GM21381 (cell line): ENCODE data around the gene OPCML.

ENCODE experiments used
- ATAC-seq: cut with Tn5 transposase; IDR thresholded peaks from one replicate; pipeline ENCODE4 v1.9.1; 2021; ENCODE audit warnings: mild to moderate bottlenecking, moderate library complexity; ENCODE audit not compliant: unreplicated experiment

OPCML gene

GRCh38 chr11:133504906-133505305 lies 27.4 kb downstream of the OPCML start:
- no peak for ATAC-seq

DNA sequence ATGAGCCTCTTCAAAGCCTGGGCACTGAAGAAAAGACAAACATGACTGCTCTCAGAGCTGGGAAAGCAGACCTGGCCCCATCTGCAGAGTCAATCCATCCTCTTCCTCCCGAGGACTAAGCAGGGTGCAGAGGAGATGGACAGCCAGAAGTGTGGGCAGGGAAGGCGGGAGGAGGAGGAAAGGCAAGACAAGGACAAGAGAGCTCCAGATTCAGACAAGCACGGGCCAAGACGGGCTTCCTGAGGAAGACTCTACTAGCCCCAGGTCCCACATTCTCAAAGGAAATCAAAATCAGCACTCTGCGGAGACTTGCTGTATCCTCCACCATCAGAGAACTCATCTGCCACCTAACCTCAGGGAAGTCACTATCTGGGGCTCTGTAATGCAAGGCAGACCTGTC lies 28.5 kb downstream of the OPCML start:
- no peak for ATAC-seq

GRCh38 chr11:133503236-133503635 lies 29.1 kb downstream of the OPCML start:
- ATAC-seq, result no peak

- no peak for ATAC-seq
Observed at GRCh38 chr11:133501643-133502539, 30.4 kb downstream of the OPCML start.

DNA sequence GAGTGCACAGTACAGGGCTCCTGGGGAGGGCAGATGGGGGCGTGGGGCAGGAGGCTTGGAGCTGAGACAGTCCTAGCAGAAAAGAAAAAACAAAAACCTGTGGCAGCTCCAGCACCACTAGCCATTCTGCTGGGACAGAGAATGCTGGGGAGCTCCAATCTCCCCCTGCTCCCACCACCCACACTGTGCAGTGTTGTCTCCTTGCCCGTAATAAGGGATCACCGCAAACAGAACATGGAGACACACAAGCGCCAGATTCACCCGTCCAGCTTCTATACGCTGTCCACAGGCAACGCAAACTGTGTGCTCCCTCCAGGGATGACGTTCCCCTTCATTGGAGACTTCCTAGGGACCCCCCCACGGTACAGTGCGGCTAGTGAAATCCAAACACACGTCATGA lies 31.4 kb downstream of the OPCML start:
- ATAC-seq, result no peak

- no peak for ATAC-seq
Observed at GRCh38 chr11:133500435-133500834, 31.9 kb downstream of the OPCML start.

- ATAC-seq, result no peak
Observed at GRCh38 chr11:133498969-133499368, 33.3 kb downstream of the OPCML start.

DNA sequence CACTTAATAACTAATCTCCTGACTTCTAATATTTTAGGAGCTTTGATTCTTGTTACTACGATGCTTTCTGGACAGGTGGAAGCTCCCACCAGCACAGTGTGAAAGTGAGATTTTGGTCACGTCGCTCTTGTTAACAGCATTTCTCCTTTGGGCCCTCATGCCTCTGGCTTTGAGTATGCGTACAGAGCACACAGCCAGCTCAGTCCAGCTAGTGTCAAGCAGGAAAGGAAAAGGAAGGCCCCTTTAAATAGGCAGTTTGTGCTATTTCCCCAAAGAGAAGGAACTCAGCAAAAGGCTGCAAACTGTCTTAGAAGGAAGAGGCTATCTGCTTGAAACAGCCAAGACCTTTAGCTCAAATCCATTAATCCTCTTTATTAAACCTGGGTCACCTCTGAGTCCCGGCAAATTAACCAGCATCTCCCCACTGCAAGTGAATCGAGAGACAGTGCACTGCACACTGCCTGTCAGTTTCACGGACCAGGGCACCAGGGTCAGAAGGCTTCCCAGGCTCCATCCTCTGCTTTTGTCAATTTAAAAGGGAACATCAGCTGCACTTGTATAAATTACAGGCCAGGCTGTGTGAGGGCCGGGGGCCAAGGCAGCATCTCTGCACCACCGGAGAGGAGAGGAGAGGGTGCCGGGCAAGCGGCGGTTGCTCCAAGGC lies 34.7 kb downstream of the OPCML start:
- no peak for ATAC-seq

DNA sequence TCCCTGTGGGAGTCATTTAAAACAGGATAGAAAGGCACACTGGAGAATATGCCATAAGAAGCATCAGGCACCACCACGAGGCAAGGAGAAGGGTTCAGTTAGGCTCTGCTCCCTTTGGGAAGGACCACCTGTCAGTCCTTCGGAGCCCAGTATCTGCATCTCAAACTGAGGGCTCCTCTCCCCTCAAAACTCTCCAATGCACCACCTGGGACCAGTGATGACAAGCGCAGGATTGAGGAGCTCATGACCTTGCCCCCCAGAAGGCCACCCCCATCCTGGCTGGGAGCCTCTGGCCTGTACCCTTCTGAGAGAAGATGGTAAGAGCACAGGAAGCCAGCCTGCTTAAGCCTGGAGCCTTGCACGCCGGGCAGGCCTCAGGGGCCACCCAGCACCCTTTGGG lies 39.4 kb downstream of the OPCML start:
- no peak for ATAC-seq

DNA sequence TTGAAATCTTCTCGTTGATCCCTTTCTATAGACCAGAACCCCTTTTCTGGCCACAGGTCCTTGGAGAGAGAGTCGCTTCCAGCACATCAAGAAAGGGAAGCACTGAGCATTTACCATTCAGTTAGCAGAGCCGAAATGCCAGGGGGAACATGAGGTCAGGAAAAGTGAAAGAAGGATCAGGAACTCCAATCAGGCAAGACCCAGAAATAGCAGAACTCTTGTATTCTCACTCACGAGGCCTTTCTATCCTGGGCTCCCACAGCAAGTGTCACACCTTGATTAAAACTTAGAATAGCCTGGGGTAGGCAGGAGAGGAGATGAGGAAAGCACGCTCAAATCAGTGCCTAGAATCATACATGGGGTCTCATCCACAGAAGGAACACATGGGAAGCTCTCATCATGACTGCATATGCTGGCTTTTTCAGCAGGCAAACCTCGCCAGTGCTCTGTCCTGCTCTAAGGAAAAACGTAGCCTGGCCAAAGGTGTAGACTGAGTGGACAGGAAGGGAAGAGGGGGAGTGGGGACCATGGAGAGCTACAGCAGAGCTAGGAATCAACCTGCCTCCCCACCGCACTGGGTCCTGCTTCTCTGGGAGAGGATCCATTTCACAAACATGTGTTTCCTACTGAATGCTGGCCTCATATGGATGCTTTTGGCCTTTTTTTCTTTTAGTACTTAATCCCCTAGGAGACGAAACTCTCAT lies 40.5 kb downstream of the OPCML start:
- no peak for ATAC-seq

- ATAC-seq, result no peak
Observed at GRCh38 chr11:133480722-133481121, 51.6 kb downstream of the OPCML start.

DNA sequence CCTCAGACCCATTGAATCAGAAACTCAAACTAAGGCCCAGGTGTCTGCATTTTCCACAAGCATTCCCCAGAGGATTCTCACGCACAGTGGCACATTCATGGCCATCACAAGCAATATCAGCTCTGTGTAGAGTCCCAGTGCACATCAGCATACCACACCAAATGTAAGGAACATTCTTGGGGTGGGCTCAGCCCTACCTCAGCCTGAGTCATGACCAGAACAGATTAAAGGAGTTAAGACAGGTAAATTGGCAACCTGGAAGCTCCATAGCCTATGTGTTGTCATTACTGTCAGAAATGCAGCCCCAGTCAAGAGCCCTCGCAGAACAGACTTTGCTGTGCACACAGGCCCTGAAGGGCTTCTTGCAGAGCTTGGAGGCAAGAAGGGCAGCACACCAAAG lies 53.1 kb downstream of the OPCML start:
- ATAC-seq, result no peak

- no peak for ATAC-seq
Observed at GRCh38 chr11:133477251-133477625, 55.1 kb downstream of the OPCML start.

DNA sequence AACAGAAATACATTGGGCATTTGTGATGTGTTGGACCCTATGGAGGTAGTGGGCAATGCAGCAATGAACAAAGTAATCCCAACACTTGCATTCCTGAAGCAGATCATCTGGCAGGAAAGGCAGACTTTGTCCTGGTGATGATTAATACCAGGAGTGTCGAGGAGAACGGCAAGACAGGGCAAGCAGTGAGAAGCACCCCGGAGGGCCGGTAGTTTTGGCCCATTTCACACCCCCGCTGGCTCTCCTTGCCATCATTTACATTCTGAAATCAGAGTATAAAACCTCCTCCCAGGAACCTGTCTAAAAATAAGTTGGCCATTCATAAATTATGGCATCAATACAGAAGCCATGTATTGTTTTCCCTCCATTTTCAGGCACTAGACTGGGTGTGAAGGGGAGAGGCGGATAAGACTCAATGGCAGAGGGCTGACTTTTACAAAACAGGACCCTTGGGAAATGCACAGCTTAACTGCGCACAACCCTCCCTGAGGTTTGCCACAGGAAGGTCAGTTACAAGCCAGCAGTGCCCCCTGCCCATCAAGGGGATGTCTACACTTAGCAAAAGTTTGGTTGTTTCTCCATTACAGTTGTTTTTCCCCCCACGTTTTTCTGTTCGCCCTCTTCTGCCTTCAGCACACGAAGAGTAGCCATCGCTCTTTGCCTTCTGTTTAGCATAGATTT lies 55.6 kb downstream of the OPCML start:
- ATAC-seq, result no peak

DNA sequence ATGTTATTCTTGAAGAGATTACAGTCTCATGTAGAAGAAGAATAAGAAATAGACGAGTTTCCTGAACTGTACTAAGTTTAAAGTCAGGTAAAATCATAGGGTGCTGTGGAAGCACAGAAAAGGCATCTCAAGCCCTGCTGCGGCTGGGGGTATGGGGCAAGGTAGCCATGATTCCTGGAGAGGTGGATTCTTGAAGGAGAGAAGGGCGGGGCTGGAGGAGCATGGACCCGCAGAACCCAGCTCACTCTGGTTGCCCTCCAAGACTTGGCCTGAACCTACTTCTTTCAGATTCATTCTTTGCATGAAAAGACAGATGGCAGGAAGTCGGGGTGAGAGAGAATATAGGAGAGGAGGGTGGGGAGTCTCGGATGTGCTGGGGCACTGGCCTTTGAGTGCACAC lies 57.8 kb downstream of the OPCML start:
- no peak for ATAC-seq

GRCh38 chr11:133467686-133468085 lies 64.6 kb downstream of the OPCML start:
- ATAC-seq, result no peak

- ATAC-seq, result no peak
Observed at GRCh38 chr11:133443206-133443747, 89.0 kb downstream of the OPCML start.

DNA sequence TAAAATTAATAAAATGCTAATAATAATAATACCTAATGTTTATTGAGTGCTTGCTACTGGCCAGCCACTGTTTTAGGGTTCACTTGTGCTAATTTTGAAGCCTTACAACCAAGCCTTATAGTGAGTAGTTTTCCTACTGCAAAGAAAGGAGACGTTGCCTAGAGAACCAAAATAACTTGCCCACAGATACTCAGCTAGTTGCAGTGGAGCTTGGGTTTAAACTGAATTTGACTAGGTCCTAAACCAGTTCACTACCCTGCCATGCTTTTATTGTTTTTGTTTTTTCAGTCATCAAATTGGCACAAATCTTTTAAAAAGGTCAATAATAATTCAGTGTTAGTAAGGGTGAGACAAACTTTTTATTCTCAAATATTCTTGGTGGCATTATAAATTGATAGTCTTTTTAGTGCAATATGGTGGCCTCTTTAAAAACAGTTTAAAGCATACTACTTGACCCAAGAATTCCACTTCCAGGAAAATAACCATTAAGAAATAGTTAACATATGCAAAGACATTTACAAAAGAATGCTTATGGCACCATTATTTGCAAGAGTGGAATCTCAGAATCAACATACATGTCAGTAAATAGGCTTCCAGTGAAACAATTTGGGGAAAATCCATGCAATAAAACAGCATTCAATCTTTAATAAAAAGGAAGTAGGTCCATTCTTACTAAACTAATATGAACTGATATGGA lies 90.2 kb downstream of the OPCML start:
- ATAC-seq, result no peak

- no peak for ATAC-seq
Observed at GRCh38 chr11:133425992-133426391, 106.3 kb downstream of the OPCML start.

DNA sequence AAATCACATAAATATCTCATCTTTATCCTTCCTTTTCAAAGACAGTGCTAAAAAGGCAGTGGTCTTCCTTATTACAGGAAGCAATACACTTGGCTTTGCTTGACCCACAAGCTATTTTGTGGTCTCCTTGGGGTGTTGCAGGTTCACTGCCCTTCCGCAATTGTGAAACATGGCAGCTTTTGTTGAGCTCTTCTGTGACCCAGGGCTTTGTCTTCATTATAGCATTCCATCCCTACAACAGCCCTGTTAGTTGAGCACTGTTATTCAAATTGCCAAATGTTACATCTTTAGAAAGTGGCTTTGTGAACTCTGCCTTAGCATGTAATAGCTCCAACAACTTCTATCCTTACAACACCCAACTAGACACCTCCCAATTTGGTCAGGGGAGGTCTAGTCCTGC lies 107.1 kb downstream of the OPCML start:
- no peak for ATAC-seq
